CD4-positive, CD25-positive, alpha-beta regulatory T cell (primary cell): ENCODE data around the gene HS1BP3. TPM values are rescaled to one million over a fixed set of nuclear protein-coding genes. Genes with fewer than 3 reads are reported as not detected.

Experiments
- ATAC-seq, 2 donors: fragments of 150-1000 bp; cut with Tn5 transposase; one replicate each; pipeline ENCODE4 v1.10.0; 2021; ENCODE audit warnings: low read depth in 2 of 2, moderate number of reproducible peaks in 2 of 2, moderate library complexity in 1 of 2
- DNase-seq, 3 donors: peaks; one replicate each; pipeline versions ENCODE4 v3.0.0 to v3.0.0-alpha.2; 2012 to 2022; ENCODE audit warnings: mixed read lengths in 1 of 3
- H3K27ac ChIP-seq: one replicate; pipeline ENCODE4 v1.7.0; 2013; ENCODE audit warnings: mild to moderate bottlenecking, low read length; ENCODE audit not compliant: insufficient read depth, poor library complexity, severe bottlenecking
- H3K27me3 ChIP-seq: one replicate; pipeline ENCODE4 v1.7.0; 2013; ENCODE audit warnings: low read length; ENCODE audit not compliant: control insufficient read depth, insufficient read depth
- H3K36me3 ChIP-seq: one replicate; pipeline ENCODE4 v1.7.0; 2013; ENCODE audit warnings: mild to moderate bottlenecking, low read length, moderate library complexity; ENCODE audit not compliant: control insufficient read depth, insufficient read depth
- H3K4me1 ChIP-seq: 2 replicates; pipeline ENCODE4 v1.7.0; 2013; ENCODE audit warnings: mild to moderate bottlenecking, low read length; ENCODE audit not compliant: insufficient read depth, control insufficient read depth, poor library complexity, severe bottlenecking
- H3K4me3 ChIP-seq: one replicate; pipeline ENCODE4 v1.7.0; 2013; ENCODE audit warnings: low read depth, mild to moderate bottlenecking, low read length, moderate library complexity
- H3K9me3 ChIP-seq, 2 experiments: 1 replicate in 1 of 2; 2 replicates in 1 of 2; pipeline ENCODE4 v1.7.0; 2013; ENCODE audit warnings: low read length in 2 of 2, mild to moderate bottlenecking in 1 of 2, moderate library complexity in 1 of 2; ENCODE audit not compliant: control insufficient read depth in 2 of 2
- H3K27ac Mint-ChIP-seq, 3 donors: one replicate each; pipeline ENCODE4 v1.8.0; 2020 to 2022; ENCODE audit warnings: mild to moderate bottlenecking in 3 of 3, mixed read lengths in 3 of 3, moderate library complexity in 2 of 3
- H3K27me3 Mint-ChIP-seq: one replicate; pipeline ENCODE4 v1.8.0; 2022; ENCODE audit warnings: mild to moderate bottlenecking, mixed read lengths
- H3K36me3 Mint-ChIP-seq: one replicate; pipeline ENCODE4 v1.8.0; 2020; ENCODE audit warnings: mixed read lengths
- H3K4me1 Mint-ChIP-seq, 4 donors: one replicate each; pipeline ENCODE4 v1.8.0; 2020 to 2022; ENCODE audit warnings: mixed read lengths in 4 of 4, mild to moderate bottlenecking in 1 of 4
- H3K4me3 Mint-ChIP-seq, 4 donors: one replicate each; pipeline ENCODE4 v1.8.0; 2020 to 2022; ENCODE audit warnings: mild to moderate bottlenecking in 4 of 4, mixed read lengths in 4 of 4, moderate library complexity in 3 of 4
- H3K9me3 Mint-ChIP-seq, 7 donors: one replicate each; pipeline ENCODE4 v1.8.0; 2020 to 2022; ENCODE audit warnings: mixed read lengths in 7 of 7, mild to moderate bottlenecking in 3 of 7, moderate library complexity in 2 of 7
- polyA plus RNA-seq, 4 donors: library from polyadenylated mRNA; unstranded; fragments of 300-500 nt; fragmentation: Illumina TruSeq; gene quantifications; one replicate each; pipeline ENCODE4 v1.2.3, GENCODE V29; 2021
- total RNA-seq: library from RNA; stranded (reverse); gene quantifications from one replicate; pipeline ENCODE4 v1.2.3, GENCODE V29; 2022

Gene HS1BP3
- total and polyA plus RNA-seq, 5 donors from 2014 or later, result 13.6 to 22.5 (median 20.5) TPM

DNA sequence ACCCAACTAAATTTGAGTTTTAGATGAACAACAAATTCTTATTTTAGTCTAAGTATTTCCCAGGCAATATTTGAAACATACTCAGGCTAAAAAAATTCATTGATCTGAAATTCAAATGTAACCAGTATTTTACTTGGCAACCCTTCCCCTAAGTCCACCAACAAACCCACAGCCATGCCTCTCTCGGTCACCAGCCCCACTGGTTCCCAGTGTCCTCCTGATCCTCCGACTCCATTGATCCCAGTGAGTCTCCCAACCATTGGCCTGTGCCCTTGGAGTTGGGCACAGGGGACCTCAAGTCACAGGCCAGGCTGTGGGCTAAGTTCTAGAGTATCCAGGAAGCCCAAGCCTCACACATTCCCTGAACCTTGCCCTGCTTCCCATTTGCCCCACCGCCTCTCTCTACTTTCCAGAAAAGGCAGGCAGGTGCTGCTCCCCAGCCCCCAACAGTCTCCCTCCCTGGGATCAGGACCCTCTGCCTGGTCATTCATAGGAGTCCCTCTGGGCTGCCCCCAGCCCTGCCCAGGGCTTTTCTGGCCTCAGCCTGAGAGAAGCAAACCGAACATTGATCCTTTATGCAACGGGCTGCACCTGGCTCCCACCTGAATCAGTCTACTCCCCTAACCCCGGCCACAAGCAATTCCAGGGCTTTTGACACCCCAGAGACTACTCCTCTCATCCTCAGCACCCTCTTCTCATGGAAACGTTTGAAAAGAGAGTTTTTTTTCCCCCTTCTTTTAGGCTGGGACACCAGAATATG is 81.3 kb downstream of the HS1BP3 start:
- Mint-ChIP-seq H3K36me3 (no peaks in the 10 kb centered on the region), H3K9me3 (no peaks in the 10 kb centered on the region), H3K27me3 (no peaks in the 10 kb centered on the region), H3K4me3 (peak overlapping the region in 1 of 4 donors; percentile 21), H3K4me1 (peaks cover 0 to 4% (median 2%) of the 10 kb centered on the region in 4 donors), H3K27ac (peak overlapping the region; percentile 73 to 92 (median 90))
- Histone ChIP-seq H3K27me3 (no peaks in the 10 kb centered on the region), H3K4me1 (no peaks in the 10 kb centered on the region), H3K9me3 (no peaks in the 10 kb centered on the region), H3K4me3 (no peak overlapping the region), H3K36me3 (no peaks in the 10 kb centered on the region), H3K27ac (no peak overlapping the region)
- DNase-seq (no peak), ATAC-seq (no peak)

- Histone ChIP-seq H3K4me3 (no peak overlapping the region), H3K4me1 (no peaks in the 10 kb centered on the region), H3K9me3 (no peaks in the 10 kb centered on the region), H3K27me3 (no peaks in the 10 kb centered on the region), H3K36me3 (no peaks in the 10 kb centered on the region), H3K27ac (no peak overlapping the region)
- DNase-seq (peak in 2 of 3 donors; percentile 2 to 44), ATAC-seq (peak; percentile 57 to 68)
- Mint-ChIP-seq H3K27ac (peak overlapping the region; percentile 73 to 92 (median 90)), H3K4me3 (peak overlapping the region in 1 of 4 donors; percentile 21), H3K27me3 (no peaks in the 10 kb centered on the region), H3K4me1 (peaks cover 0 to 4% (median 2%) of the 10 kb centered on the region in 4 donors), H3K36me3 (no peaks in the 10 kb centered on the region), H3K9me3 (no peaks in the 10 kb centered on the region)
Observed at GRCh38 chr2:20568501-20569463, 82.1 kb downstream of the HS1BP3 start.

GRCh38 chr2:20567926-20568179 is 83.0 kb downstream of the HS1BP3 start:
- no peak overlapping the region for H3K4me3 ChIP-seq
- Mint-ChIP-seq H3K27ac (peak overlapping the region in 2 of 3 donors; percentile 52 to 90), H3K4me1 (peaks cover 0 to 4% (median 2%) of the 10 kb centered on the region in 4 donors), H3K4me3 (no peak overlapping the region), H3K36me3 (no peaks in the 10 kb centered on the region), H3K9me3 (no peaks in the 10 kb centered on the region), H3K27me3 (no peaks in the 10 kb centered on the region)
- H3K36me3 ChIP-seq, result no peaks in the 10 kb centered on the region
- no peaks in the 10 kb centered on the region for H3K9me3 ChIP-seq
- no peaks in the 10 kb centered on the region for H3K27me3 ChIP-seq
- H3K4me1 ChIP-seq, result no peaks in the 10 kb centered on the region
- H3K27ac ChIP-seq, result no peak overlapping the region
- ATAC-seq (no peak), DNase-seq (no peak)

Other genes with a start within 250 kb of the HS1BP3 start
- gene RHOB, start 204.0 kb downstream of the HS1BP3 start, total RNA-seq, result 16.6 TPM
- gene RHOB, start 204.0 kb downstream of the HS1BP3 start, polyA plus RNA-seq, result 1 to 10 TPM in 2 of 4 donors, under 1 TPM in 2; 0.69 to 1.2 (median 0.89) TPM
- 0.17 TPM for gene GDF7, start 16.0 kb upstream of the HS1BP3 start, total RNA-seq
- gene GDF7, start 16.0 kb upstream of the HS1BP3 start, polyA plus RNA-seq, result under 1 TPM; 0.12 to 0.18 (median 0.13) TPM
- gene LDAH, start 172.0 kb upstream of the HS1BP3 start, total RNA-seq, result 16.8 TPM
- gene LDAH, start 172.0 kb upstream of the HS1BP3 start, polyA plus RNA-seq, result 10 to 100 TPM; 13.8 to 15.6 (median 14.5) TPM